GM23248 (cell line): ENCODE data around the gene PACS1.

Source experiments
- EZH2 ChIP-seq: fragments of 200-600 bp; sonication (generic); IDR thresholded peaks from 2 replicates; pipeline ENCODE4 v1.6.1; 2018; ENCODE audit warnings: antibody characterized with exemption, mild to moderate bottlenecking; ENCODE audit not compliant: insufficient read depth, poor library complexity, severe bottlenecking
- EZH2phosphoT487 ChIP-seq: fragments of 200-600 bp; sonication (generic); IDR thresholded peaks from 2 replicates; pipeline ENCODE4 v1.6.1; 2018; ENCODE audit warnings: antibody characterized with exemption, moderate library complexity, mild to moderate bottlenecking, low read depth; ENCODE audit not compliant: insufficient read depth

GRCh38 chr11:66288671-66289547, 218.8 kb downstream of the PACS1 start, which contains the start of gene YIF1A:
- TF ChIP-seq EZH2 = no peak
- no peak for TF ChIP-seq EZH2phosphoT487
